Neutrophil (primary cell): ENCODE results near the gene PAM.

Source experiments
- H3K27ac ChIP-seq: fragments of 200-600 bp; sonication (generic); 2 replicates; pipeline ENCODE4 v1.5.1; 2016; ENCODE audit warnings: mild to moderate bottlenecking, moderate library complexity
- H3K27me3 ChIP-seq: fragments of 200-600 bp; sonication (generic); 2 replicates; pipeline ENCODE4 v1.6.0; 2016; ENCODE audit warnings: mild to moderate bottlenecking
- H3K36me3 ChIP-seq: fragments of 200-600 bp; sonication (generic); 2 replicates; pipeline ENCODE4 v1.5.1; 2017
- H3K4me1 ChIP-seq, 2 experiments: fragments of 200-600 bp in 1 of 2; sonication (generic) in 1 of 2; 1 replicate in 1 of 2; 2 replicates in 1 of 2; pipeline versions ENCODE4 v1.5.1 to v1.6.1; 2013 to 2016; ENCODE audit warnings: low read depth in 1 of 2, low read length in 1 of 2, mild to moderate bottlenecking in 1 of 2, moderate library complexity in 1 of 2; ENCODE audit not compliant: control insufficient read depth in 1 of 2, insufficient read depth in 1 of 2
- H3K4me3 ChIP-seq, 2 experiments: fragments of 200-600 bp in 1 of 2; sonication (generic) in 1 of 2; 1 replicate in 1 of 2; 2 replicates in 1 of 2; pipeline ENCODE4 v1.5.1; 2013 to 2016; ENCODE audit warnings: low read depth in 1 of 2, low read length in 1 of 2, mild to moderate bottlenecking in 1 of 2, moderate library complexity in 1 of 2
- H3K9me3 ChIP-seq: fragments of 200-600 bp; sonication (generic); 2 replicates; pipeline ENCODE4 v1.5.1; 2016
- CTCF ChIP-seq: fragments of 200-600 bp; sonication (generic); IDR thresholded peaks from 2 replicates; pipeline ENCODE4 v1.5.1; 2016; ENCODE audit warnings: antibody characterized with exemption

The PAM gene

GRCh38 chr5:103033696-103034095, 278.6 kb downstream of the PAM start:
- no peak overlapping the region for H3K4me3 ChIP-seq
- TF ChIP-seq CTCF, result no peak
- H3K9me3 ChIP-seq, result no peaks in the 10 kb centered on the region
- no peaks in the 10 kb centered on the region for H3K27me3 ChIP-seq
- no peak overlapping the region for H3K27ac ChIP-seq
- no peaks in the 10 kb centered on the region for H3K4me1 ChIP-seq
- H3K36me3 ChIP-seq, result peaks cover 26% of the 10 kb centered on the region

GRCh38 chr5:103034662-103035392, 279.7 kb downstream of the PAM start:
- H3K36me3 ChIP-seq, result peaks cover 17% of the 10 kb centered on the region
- H3K4me1 ChIP-seq, result no peaks in the 10 kb centered on the region
- H3K27me3 ChIP-seq, result no peaks in the 10 kb centered on the region
- TF ChIP-seq CTCF, result no peak
- H3K4me3 ChIP-seq, result no peak overlapping the region
- no peak overlapping the region for H3K27ac ChIP-seq
- no peaks in the 10 kb centered on the region for H3K9me3 ChIP-seq

- TF ChIP-seq CTCF, result no peak
- no peaks in the 10 kb centered on the region for H3K27me3 ChIP-seq
- no peaks in the 10 kb centered on the region for H3K4me1 ChIP-seq
- H3K27ac ChIP-seq, result no peak overlapping the region
- H3K9me3 ChIP-seq, result no peaks in the 10 kb centered on the region
- peaks cover 9% of the 10 kb centered on the region for H3K36me3 ChIP-seq
- no peak overlapping the region for H3K4me3 ChIP-seq
These were observed 280.6 kb downstream of the PAM start for GRCh38 chr5:103035701-103036100.

GRCh38 chr5:103036601-103037000, 281.5 kb downstream of the PAM start:
- H3K27ac ChIP-seq, result no peak overlapping the region
- peaks cover 7% of the 10 kb centered on the region for H3K36me3 ChIP-seq
- no peaks in the 10 kb centered on the region for H3K4me1 ChIP-seq
- H3K4me3 ChIP-seq, result no peak overlapping the region
- TF ChIP-seq CTCF, result no peak
- H3K27me3 ChIP-seq, result no peaks in the 10 kb centered on the region
- H3K9me3 ChIP-seq, result no peaks in the 10 kb centered on the region

GRCh38 chr5:103037673-103038455, 282.8 kb downstream of the PAM start:
- Histone ChIP-seq H3K4me1 (no peaks in the 10 kb centered on the region), H3K9me3 (no peaks in the 10 kb centered on the region), H3K4me3 (no peak overlapping the region), H3K27me3 (no peaks in the 10 kb centered on the region), H3K27ac (no peak overlapping the region), H3K36me3 (no peaks in the 10 kb centered on the region)
- no peak for TF ChIP-seq CTCF
